LNCAP (cell line): ENCODE data around the gene PAX5.

ENCODE experiments used
- CTCF ChIP-seq: fragments of 450-650 bp; IDR thresholded peaks from 2 replicates; pipeline ENCODE4 v1.5.1; 2017; ENCODE audit warnings: mild to moderate bottlenecking

The PAX5 gene

GRCh38 chr9:36796671-36797419 lies 237.2 kb downstream of the PAX5 start:
- TF ChIP-seq CTCF: no peak

GRCh38 chr9:36794461-36794860 lies 239.6 kb downstream of the PAX5 start:
- TF ChIP-seq CTCF: no peak

GRCh38 chr9:36793277-36793676 lies 240.8 kb downstream of the PAX5 start:
- peak; percentile 32; the same call in 1 of the 2 replicates for TF ChIP-seq CTCF

- no peak for TF ChIP-seq CTCF
Observed at GRCh38 chr9:36791222-36791950, 242.7 kb downstream of the PAX5 start.

GRCh38 chr9:36789886-36790285 lies 244.2 kb downstream of the PAX5 start:
- TF ChIP-seq CTCF: no peak

GRCh38 chr9:36788534-36788933 lies 245.5 kb downstream of the PAX5 start:
- TF ChIP-seq CTCF: peak; percentile 38

GRCh38 chr9:36787709-36788108 lies 246.4 kb downstream of the PAX5 start:
- TF ChIP-seq CTCF: no peak
